GM12801 (cell line): Measurements from ENCODE around the gene GALR2.

Experiments used
- CTCF ChIP-seq: IDR thresholded peaks from one replicate; pipeline ENCODE4 v1.5.1; 2011; ENCODE audit warnings: control low read depth; ENCODE audit not compliant: insufficient read length; ENCODE audit errors: extremely low read depth

GALR2 gene

GRCh38 chr17:76076765-76077583 is 2.4 kb downstream of the GALR2 start:
- TF ChIP-seq CTCF: no peak

- TF ChIP-seq CTCF: no peak
Measured at GRCh38 chr17:76077584-76078110, 3.1 kb downstream of the GALR2 start.

- no peak for TF ChIP-seq CTCF
Measured at GRCh38 chr17:76078860-76079534, 4.4 kb downstream of the GALR2 start, which contains the start of gene ZACN. Gene ZACN (plus strand): TSS chr17:76079182. CDS start chr17:76079265, 83 bp downstream.

- TF ChIP-seq CTCF: no peak
Measured at GRCh38 chr17:76079535-76079955, 5.0 kb downstream of the GALR2 start.

GRCh38 chr17:76079956-76080767 is 5.6 kb downstream of the GALR2 start:
- TF ChIP-seq CTCF: no peak

- no peak for TF ChIP-seq CTCF
Measured at GRCh38 chr17:76080768-76081287, 6.2 kb downstream of the GALR2 start.
